ENCODE data around the gene SCLY.

GRCh38 chr2:238133499-238134392, 72.9 kb downstream of the SCLY start:
- TF ChIP-seq EP300 (IDR thresholded peaks at IDR 0.05): no peak
- TF ChIP-seq CTCF (IDR thresholded peaks at IDR 0.05): no peak
